Stimulated activated CD4-positive, alpha-beta T cell treated with anti-CD3 and anti-CD28 coated beads, Interleukin-4, amount 100 ng/mL, for 24 hours (primary cell): ENCODE measurements around the gene NUCB1.
"Not testable (repeated sequence)": the region's sequence is repeated elsewhere in the genome, so short reads cannot be mapped to it uniquely, and the experiment has no call there.

Experiments
- DNase-seq: peaks from one replicate; pipeline ENCODE4 v3.0.0-alpha.2; 2020

NUCB1 gene

DNA sequence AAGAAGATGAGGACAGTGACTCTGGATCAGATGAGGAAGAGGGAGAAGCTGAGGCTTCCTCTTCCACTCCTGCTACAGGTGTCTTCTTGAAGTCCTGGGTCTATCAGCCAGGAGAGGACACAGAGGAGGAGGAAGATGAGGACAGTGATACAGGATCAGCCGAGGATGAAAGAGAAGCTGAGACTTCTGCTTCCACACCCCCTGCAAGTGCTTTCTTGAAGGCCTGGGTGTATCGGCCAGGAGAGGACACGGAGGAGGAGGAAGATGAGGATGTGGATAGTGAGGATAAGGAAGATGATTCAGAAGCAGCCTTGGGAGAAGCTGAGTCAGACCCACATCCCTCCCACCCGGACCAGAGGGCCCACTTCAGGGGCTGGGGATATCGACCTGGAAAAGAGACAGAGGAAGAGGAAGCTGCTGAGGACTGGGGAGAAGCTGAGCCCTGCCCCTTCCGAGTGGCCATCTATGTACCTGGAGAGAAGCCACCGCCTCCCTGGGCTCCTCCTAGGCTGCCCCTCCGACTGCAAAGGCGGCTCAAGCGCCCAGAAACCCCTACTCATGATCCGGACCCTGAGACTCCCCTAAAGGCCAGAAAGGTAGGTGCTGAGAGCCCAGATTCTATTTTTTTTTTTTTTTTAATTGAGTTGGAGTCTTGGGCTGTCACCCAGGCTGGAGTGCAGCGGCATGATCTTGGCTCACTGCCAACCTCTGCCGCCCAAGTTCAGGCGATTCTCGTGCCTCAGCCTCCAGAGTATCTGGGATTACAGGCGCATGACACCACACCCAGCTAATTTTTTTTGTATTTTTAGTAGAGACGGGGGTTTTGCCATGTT is 25.6 kb upstream of the NUCB1 start:
- peak; percentile 19 for DNase-seq

DNA sequence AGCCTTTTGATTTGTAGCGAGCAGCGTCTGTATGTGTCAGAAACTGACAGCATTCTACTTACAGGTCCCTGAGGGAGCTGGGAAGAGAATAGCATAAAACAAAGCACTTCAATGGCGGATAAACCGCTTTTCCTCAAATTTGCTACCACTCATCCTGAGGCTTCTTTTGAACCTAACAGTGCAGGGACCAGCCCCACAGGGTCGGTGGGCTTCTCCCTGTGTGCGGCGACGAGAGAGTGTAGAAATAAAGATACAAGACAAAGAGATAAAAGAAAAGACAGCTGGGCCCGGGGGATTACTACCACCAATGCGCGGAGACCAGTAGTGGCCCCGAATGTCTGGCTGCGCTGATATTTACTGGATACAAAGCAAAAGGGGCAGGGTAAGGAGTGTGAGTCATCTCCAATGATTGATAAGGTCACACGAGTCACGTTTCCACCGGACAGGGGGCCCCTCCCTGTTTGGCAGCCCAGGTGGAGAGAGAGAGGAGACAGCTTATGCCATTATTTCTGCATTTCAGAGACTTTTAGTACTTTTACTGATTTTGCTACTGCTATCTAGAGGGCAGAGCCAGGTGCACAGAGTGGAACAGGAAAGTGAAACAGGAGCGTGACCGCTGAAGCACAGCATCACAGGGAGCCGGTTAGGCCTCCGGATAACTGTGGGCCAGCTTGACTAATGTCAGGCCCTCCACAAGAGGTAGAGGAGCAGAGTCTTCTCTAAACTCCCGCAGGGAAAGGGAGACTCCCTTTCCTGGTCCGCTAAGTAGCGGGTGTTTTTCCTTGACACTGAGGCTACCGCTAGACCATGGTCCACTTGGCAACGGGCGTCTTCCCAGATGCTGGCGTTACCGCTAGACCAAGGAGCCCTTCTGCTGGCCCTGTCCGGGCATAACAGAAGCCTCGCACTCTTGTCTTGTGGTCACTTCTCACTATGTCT is 23.8 kb upstream of the NUCB1 start:
- peak; percentile 69 for DNase-seq

- DNase-seq = no peak
Measured at GRCh38 chr19:48877855-48878195, 22.3 kb upstream of the NUCB1 start.

- peak; percentile 15 for DNase-seq
Measured at GRCh38 chr19:48878196-48879024, 21.7 kb upstream of the NUCB1 start.

- DNase-seq = no peak
Measured at GRCh38 chr19:48879025-48879637, 21.0 kb upstream of the NUCB1 start.

- not testable (repeated sequence) for DNase-seq
Measured at GRCh38 chr19:48879696-48880095, 20.4 kb upstream of the NUCB1 start.

DNA sequence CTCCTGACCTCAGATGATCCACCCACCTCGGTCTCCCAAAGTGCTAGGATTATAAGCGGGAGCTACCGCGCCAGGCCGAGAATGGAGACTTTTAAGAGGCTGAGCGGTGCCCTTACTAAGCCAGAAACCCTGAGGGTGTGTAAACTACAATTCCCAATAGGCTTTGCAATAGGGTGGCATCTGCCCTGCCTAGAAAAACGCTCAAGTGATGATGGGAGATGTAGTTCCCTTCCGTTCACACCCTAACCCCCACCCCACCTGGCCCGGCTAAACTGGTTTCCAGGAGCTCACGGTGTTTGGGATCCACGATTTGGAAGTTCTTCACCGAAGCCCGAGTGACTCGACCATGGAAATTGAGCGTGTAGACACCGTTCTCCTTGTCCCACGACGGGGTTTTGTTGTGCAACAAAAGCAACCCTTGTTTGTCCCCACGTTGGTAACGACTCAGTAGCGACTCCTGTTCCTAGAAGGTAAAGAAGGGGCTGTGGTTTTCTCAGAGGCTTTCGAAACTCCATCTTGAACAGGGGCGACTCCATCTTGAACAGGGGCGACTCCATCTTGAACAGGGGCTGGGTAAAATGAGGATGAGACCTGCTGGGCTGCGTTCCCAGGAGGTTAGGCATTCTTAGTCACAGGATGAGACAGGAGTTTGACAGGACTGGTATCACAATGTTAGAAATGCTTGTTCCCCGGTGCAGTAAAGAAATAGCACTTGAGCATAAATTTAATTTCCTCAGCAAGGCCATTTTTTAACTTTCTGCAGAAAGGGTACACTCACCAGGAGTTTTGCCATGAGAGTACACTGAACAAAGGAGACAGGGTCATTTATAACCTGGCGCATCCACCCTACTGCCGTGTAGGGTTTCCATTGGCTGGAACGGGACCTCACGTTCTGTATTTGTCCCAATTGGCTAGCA is 18.1 kb upstream of the NUCB1 start:
- no peak for DNase-seq

- DNase-seq = no peak
Measured at GRCh38 chr19:48883726-48884125, 16.4 kb upstream of the NUCB1 start.

DNA sequence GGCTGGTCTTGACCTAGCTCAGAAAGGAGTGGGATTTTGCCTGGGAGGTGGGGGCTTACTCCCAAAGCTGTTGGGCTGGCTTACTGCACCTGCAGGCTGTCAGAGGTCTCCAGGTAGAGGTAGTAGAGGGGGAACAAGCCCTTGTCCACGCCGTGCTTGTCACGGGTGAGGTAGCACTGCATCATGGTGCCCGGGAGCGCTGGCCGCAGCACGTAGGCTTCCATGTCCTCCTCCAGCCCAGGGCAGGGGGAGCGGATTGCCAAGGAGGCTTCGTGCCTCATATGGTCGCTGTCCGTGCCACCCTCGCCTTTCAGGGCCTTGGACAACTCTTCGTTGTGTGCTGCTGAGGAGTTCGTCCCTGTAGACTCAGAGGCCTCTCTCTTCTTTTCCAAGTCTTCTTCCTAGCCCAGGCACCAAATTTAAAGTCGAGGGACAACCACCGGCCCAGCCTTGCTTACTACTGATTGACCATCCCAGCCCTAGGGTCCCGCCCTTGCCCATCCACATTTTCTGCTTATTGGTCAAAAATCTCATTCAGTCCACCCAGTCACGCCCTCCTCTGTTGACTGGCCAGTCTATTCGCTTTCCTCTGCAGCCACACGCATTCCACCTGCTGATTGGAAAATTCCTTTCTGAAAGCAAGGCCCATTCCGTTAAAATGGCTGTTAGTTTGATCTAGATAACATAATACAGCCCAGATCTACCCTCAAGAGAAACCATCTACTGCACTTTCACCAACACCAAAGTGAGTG is 12.1 kb upstream of the NUCB1 start:
- no peak for DNase-seq

GRCh38 chr19:48889496-48889895 is 10.6 kb upstream of the NUCB1 start:
- not testable (repeated sequence) for DNase-seq

- no peak for DNase-seq
Measured at GRCh38 chr19:48890551-48890950, 9.6 kb upstream of the NUCB1 start.

GRCh38 chr19:48895226-48895625 is 4.9 kb upstream of the NUCB1 start:
- no peak for DNase-seq

- peak; percentile 36 for DNase-seq
Measured at GRCh38 chr19:48896191-48896720, 3.9 kb upstream of the NUCB1 start.

GRCh38 chr19:48897181-48897580 is 2.9 kb upstream of the NUCB1 start:
- no peak for DNase-seq

DNA sequence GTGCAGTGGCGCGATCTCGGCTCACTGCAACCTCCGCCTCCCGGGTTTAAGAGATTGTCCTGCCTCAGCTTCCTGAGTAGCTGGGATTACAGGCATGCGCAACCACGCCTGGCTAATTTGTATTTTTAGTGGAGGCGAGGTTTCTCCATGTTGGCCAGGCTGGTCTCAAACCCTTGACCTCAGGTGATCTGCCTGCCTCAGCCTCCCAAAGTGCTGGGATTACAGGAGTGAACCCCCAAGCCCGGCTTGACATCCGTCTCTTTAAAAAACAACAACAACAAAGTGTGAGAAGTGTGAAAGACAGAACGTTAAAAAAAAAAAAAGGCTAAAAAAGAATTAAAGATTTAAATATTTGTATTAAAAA is 744 bp upstream of the NUCB1 start:
- DNase-seq = not testable (repeated sequence)

- peak; percentile 9 for DNase-seq
Measured at GRCh38 chr19:48900477-48901406, 630 bp downstream of the NUCB1 start.

GRCh38 chr19:48902291-48902690 is 2.2 kb downstream of the NUCB1 start:
- DNase-seq = not testable (repeated sequence)

GRCh38 chr19:48903788-48904187 is 3.7 kb downstream of the NUCB1 start:
- DNase-seq = not testable (repeated sequence)

DNA sequence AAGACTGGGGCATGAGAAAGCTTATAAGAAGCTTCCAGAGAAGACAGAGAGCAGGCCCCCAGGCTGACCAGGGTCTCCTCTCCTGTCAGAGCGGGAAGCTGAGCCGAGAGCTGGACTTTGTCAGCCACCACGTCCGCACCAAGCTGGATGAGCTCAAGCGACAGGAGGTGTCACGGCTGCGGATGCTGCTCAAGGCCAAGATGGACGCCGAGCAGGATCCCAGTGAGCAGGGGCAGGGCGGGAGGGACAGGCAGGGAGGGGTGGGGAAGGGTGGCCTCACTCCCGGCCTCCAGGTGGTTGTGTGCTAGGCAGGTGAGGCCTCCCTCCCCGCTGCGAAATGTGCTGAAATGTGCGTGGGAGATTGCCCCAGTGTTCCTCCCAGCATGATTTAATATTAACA is 5.6 kb downstream of the NUCB1 start:
- DNase-seq = no peak
